GM23248 (cell line): ENCODE data around the gene LMF2.

Source experiments
- EZH2 ChIP-seq: fragments of 200-600 bp; sonication (generic); IDR thresholded peaks from 2 replicates; pipeline ENCODE4 v1.6.1; 2018; ENCODE audit warnings: antibody characterized with exemption, mild to moderate bottlenecking; ENCODE audit not compliant: insufficient read depth, poor library complexity, severe bottlenecking
- EZH2phosphoT487 ChIP-seq: fragments of 200-600 bp; sonication (generic); IDR thresholded peaks from 2 replicates; pipeline ENCODE4 v1.6.1; 2018; ENCODE audit warnings: antibody characterized with exemption, moderate library complexity, mild to moderate bottlenecking, low read depth; ENCODE audit not compliant: insufficient read depth

DNA sequence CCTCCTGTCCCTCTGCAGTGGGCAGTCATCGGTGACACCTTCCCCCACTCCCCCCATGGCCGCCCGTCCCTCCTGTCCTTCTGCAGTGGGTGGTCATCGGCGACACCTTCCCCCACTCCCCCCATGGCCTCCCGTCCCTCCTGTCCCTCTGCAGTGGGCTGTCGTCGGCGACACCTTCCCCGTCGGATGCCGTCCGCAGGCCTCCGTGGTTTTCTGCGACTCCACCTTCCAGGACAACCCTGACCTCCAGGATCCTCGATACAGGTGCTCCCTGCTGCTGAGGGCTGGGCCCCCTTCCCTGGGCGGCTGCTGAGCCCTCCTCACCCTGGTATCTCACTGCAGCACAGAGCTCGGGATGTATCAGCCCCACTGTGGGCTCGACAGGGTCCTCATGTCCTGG lies 18.6 kb downstream of the LMF2 start:
- TF ChIP-seq EZH2 (no peak), EZH2phosphoT487 (no peak)
